HCT116 (cell line): ENCODE results near the gene CTAGE8.
"Not testable (repeated sequence)": the region's sequence is repeated elsewhere in the genome, so short reads cannot be mapped to it uniquely, and the experiment has no call there.

Experiments used
- CEBPB ChIP-seq: IDR thresholded peaks from 2 replicates; pipeline ENCODE4 v1.6.1; 2012; ENCODE audit warnings: low read depth
- EGR1 ChIP-seq: IDR thresholded peaks from 2 replicates; pipeline ENCODE4 v1.6.1; 2012; ENCODE audit warnings: low read depth
- EZH2 ChIP-seq: fragments of 200-600 bp; sonication (generic); IDR thresholded peaks from 2 replicates; pipeline ENCODE4 v1.6.1; 2017; ENCODE audit warnings: antibody characterized with exemption, mixed run types
- POLR2A ChIP-seq: IDR thresholded peaks from 2 replicates; pipeline ENCODE4 v1.7.0; 2011; ENCODE audit warnings: borderline replicate concordance; ENCODE audit not compliant: insufficient read depth, insufficient read length; ENCODE audit errors: extremely low read depth
- POLR2AphosphoS5 ChIP-seq: IDR thresholded peaks from 2 replicates; pipeline ENCODE4 v1.6.1; 2011; ENCODE audit warnings: mild to moderate bottlenecking, low read depth, low read length, moderate library complexity
- RAD21 ChIP-seq: IDR thresholded peaks from 2 replicates; pipeline ENCODE4 v1.6.1; 2012; ENCODE audit warnings: low read depth, mild to moderate bottlenecking
- SRF ChIP-seq: IDR thresholded peaks from 2 replicates; pipeline ENCODE4 v1.6.1; 2012; ENCODE audit warnings: low read depth
- TCF7L2 ChIP-seq: IDR thresholded peaks from 2 replicates; pipeline ENCODE4 v1.7.0; 2011; ENCODE audit warnings: borderline replicate concordance, inconsistent platforms; ENCODE audit not compliant: insufficient read depth, insufficient read length; ENCODE audit errors: extremely low read depth
- YY1 ChIP-seq: IDR thresholded peaks from 2 replicates; pipeline ENCODE4 v1.6.1; 2011; ENCODE audit warnings: low read length, low read depth, moderate library complexity, mild to moderate bottlenecking; ENCODE audit not compliant: insufficient replicate concordance; ENCODE audit errors: extremely low read depth
- TF ChIP-seq, protein P1 (sequence below), 3 experiments: fragments of 200-600 bp in 1 of 3; sonication (generic) in 1 of 3; IDR thresholded peaks in 2 of 3; conservative IDR thresholded peaks in 1 of 3; 2 replicates each; pipeline ENCODE4 v1.5.1; 2012 to 2017; ENCODE audit warnings: low read depth in 2 of 3, low read length in 2 of 3, antibody characterized with exemption in 1 of 3, borderline replicate concordance in 1 of 3, control low read depth in 1 of 3, mild to moderate bottlenecking in 1 of 3, mixed read lengths in 1 of 3, mixed run types in 1 of 3, moderate library complexity in 1 of 3; ENCODE audit not compliant: insufficient read depth in 1 of 3
- TF ChIP-seq, protein P2 (sequence below): IDR thresholded peaks from 2 replicates; pipeline ENCODE4 v1.6.1; 2012
- TF ChIP-seq, protein P3 (sequence below): IDR thresholded peaks from 2 replicates; pipeline ENCODE4 v1.6.1; 2012; ENCODE audit warnings: low read depth
- TF ChIP-seq, protein P4 (sequence below): IDR thresholded peaks from 2 replicates; pipeline ENCODE4 v1.6.1; 2012

- TF ChIP-seq, protein P1, sequence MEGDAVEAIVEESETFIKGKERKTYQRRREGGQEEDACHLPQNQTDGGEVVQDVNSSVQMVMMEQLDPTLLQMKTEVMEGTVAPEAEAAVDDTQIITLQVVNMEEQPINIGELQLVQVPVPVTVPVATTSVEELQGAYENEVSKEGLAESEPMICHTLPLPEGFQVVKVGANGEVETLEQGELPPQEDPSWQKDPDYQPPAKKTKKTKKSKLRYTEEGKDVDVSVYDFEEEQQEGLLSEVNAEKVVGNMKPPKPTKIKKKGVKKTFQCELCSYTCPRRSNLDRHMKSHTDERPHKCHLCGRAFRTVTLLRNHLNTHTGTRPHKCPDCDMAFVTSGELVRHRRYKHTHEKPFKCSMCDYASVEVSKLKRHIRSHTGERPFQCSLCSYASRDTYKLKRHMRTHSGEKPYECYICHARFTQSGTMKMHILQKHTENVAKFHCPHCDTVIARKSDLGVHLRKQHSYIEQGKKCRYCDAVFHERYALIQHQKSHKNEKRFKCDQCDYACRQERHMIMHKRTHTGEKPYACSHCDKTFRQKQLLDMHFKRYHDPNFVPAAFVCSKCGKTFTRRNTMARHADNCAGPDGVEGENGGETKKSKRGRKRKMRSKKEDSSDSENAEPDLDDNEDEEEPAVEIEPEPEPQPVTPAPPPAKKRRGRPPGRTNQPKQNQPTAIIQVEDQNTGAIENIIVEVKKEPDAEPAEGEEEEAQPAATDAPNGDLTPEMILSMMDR (IDR thresholded peaks at IDR 0.05 in 2 of 3, conservative IDR thresholded peaks at IDR 0.05 in 1 of 3; ENCODE audit: borderline replicate concordance in 1 of 3, insufficient read depth in 1 of 3, low read depth in 2 of 3, low read length in 2 of 3): not testable (repeated sequence)
- not testable (repeated sequence) for TF ChIP-seq RAD21, TCF7L2, EGR1, SRF, POLR2A, POLR2AphosphoS5, EZH2, CEBPB, YY1
- TF ChIP-seq, protein P2, sequence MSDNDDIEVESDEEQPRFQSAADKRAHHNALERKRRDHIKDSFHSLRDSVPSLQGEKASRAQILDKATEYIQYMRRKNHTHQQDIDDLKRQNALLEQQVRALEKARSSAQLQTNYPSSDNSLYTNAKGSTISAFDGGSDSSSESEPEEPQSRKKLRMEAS: not testable (repeated sequence)
- TF ChIP-seq, protein P3, sequence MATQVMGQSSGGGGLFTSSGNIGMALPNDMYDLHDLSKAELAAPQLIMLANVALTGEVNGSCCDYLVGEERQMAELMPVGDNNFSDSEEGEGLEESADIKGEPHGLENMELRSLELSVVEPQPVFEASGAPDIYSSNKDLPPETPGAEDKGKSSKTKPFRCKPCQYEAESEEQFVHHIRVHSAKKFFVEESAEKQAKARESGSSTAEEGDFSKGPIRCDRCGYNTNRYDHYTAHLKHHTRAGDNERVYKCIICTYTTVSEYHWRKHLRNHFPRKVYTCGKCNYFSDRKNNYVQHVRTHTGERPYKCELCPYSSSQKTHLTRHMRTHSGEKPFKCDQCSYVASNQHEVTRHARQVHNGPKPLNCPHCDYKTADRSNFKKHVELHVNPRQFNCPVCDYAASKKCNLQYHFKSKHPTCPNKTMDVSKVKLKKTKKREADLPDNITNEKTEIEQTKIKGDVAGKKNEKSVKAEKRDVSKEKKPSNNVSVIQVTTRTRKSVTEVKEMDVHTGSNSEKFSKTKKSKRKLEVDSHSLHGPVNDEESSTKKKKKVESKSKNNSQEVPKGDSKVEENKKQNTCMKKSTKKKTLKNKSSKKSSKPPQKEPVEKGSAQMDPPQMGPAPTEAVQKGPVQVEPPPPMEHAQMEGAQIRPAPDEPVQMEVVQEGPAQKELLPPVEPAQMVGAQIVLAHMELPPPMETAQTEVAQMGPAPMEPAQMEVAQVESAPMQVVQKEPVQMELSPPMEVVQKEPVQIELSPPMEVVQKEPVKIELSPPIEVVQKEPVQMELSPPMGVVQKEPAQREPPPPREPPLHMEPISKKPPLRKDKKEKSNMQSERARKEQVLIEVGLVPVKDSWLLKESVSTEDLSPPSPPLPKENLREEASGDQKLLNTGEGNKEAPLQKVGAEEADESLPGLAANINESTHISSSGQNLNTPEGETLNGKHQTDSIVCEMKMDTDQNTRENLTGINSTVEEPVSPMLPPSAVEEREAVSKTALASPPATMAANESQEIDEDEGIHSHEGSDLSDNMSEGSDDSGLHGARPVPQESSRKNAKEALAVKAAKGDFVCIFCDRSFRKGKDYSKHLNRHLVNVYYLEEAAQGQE: not testable (repeated sequence)
- TF ChIP-seq, protein P4, sequence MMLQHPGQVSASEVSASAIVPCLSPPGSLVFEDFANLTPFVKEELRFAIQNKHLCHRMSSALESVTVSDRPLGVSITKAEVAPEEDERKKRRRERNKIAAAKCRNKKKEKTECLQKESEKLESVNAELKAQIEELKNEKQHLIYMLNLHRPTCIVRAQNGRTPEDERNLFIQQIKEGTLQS: not testable (repeated sequence)
These were observed 33.7 kb upstream of the CTAGE8 start for GRCh38 chr7:144302578-144303303.
